HepG2 (cell line): ENCODE data around the gene ANKHD1. TPM values are rescaled to one million over a fixed set of nuclear protein-coding genes. Genes with fewer than 3 reads are reported as not detected.
"Not testable (repeated sequence)": the region's sequence is repeated elsewhere in the genome, so short reads cannot be mapped to it uniquely, and the experiment has no call there.

Experiments used
- ATAC-seq: fragments of 200-7000 bp; cut with Tn5 transposase; 3 replicates; pipeline ENCODE4 v1.9.1; 2020; ENCODE audit warnings: mild to moderate bottlenecking, moderate library complexity
- BruUV-seq: library from RNA; stranded (reverse); fragments of 400-500 nt; replicated peaks from 2 replicates; lab custom pipeline; 2021; lab: Mats Ljungman, UMichigan
- CTCF ChIA-PET: fragments of 300-600 bp; formaldehyde crosslinking; extraction: SDS; loops from one replicate; lab custom pipeline; 2021; ENCODE audit warnings: low total read pairs, inconsistent platforms, low intra/inter-chr PET ratio; lab: Yijun Ruan, JAX
- POLR2A ChIA-PET: fragments of 350-600 bp; sonication (Branson Sonifier 250); formaldehyde crosslinking; loops from one replicate; lab custom pipeline; 2020; ENCODE audit warnings: antibody characterized with exemption, inconsistent platforms; lab: Yijun Ruan, JAX
- DNase-seq: peaks from one replicate; pipeline ENCODE4 v3.0.0-alpha.2; 2015; ENCODE audit warnings: low spot score
- FAIRE-seq: peaks from 3 replicates; lab custom pipeline; 2011; peaks lifted over from hg19 to GRCh38; lab: Jason Lieb, UNC
- H2AFZ ChIP-seq: one replicate; pipeline ENCODE4 v1.6.1; 2011; ENCODE audit warnings: low read length, inconsistent platforms
- H3K27ac ChIP-seq: fragments of 300-600 bp; 3 replicates; pipeline ENCODE4 v1.8.0; 2011; ENCODE audit warnings: mixed run types, mild to moderate bottlenecking, mixed read lengths, low read length, inconsistent platforms; ENCODE audit not compliant: insufficient read depth; ENCODE audit errors: extremely low read length
- H3K27me3 ChIP-seq, 2 experiments: fragments of 200-600 bp in 1 of 2; 2 replicates in 1 of 2; 3 replicates in 1 of 2; pipeline versions ENCODE4 v1.6.0 to v1.8.0; 2011; ENCODE audit warnings: low read length in 2 of 2, mild to moderate bottlenecking in 2 of 2, moderate library complexity in 2 of 2, inconsistent platforms in 1 of 2; ENCODE audit not compliant: insufficient read depth in 2 of 2, control insufficient read depth in 1 of 2
- H3K36me3 ChIP-seq, 2 experiments: fragments of 200-600 bp in 1 of 2; replicated peaks in 1 of 2; 2 replicates in 1 of 2; 3 replicates in 1 of 2; pipeline versions ENCODE4 v1.5.1 to v1.8.0; 2011; ENCODE audit warnings: low read length in 2 of 2, inconsistent platforms in 1 of 2; ENCODE audit not compliant: insufficient read depth in 2 of 2, control insufficient read depth in 1 of 2
- H3K4me1 ChIP-seq: 2 replicates; pipeline ENCODE4 v1.5.1; 2012; ENCODE audit warnings: low read length, inconsistent platforms; ENCODE audit not compliant: insufficient read depth
- H3K4me2 ChIP-seq: 2 replicates; pipeline ENCODE4 v1.6.0; 2011; ENCODE audit warnings: low read depth, low read length, inconsistent platforms
- H3K4me3 ChIP-seq, 3 experiments: fragments of 200-600 bp in 1 of 3; sonication (generic), shearing (Covaris generic) in 1 of 3; replicated peaks in 1 of 3; 2 replicates each; pipeline ENCODE4 v1.5.1; 2011 to 2016; ENCODE audit warnings: low read length in 3 of 3, inconsistent platforms in 2 of 3, low read depth in 2 of 3, mild to moderate bottlenecking in 2 of 3, control low read depth in 1 of 3, mixed read lengths in 1 of 3; ENCODE audit not compliant: insufficient read depth in 1 of 3
- H3K79me2 ChIP-seq: one replicate; pipeline ENCODE4 v1.6.1; 2011; ENCODE audit warnings: low read length, inconsistent platforms; ENCODE audit not compliant: insufficient read depth
- H3K9ac ChIP-seq: 2 replicates; pipeline ENCODE4 v1.6.0; 2011; ENCODE audit warnings: mild to moderate bottlenecking, low read depth, low read length, inconsistent platforms; ENCODE audit not compliant: insufficient read depth
- H3K9me3 ChIP-seq: 2 replicates; pipeline ENCODE4 v1.5.1; 2012; ENCODE audit warnings: mild to moderate bottlenecking, low read length
- H4K20me1 ChIP-seq: 2 replicates; pipeline ENCODE4 v1.6.0; 2011; ENCODE audit warnings: inconsistent platforms, mild to moderate bottlenecking, low read length, moderate library complexity; ENCODE audit not compliant: insufficient read depth
- CREM ChIP-seq, 2 experiments: sonication (generic) in 1 of 2; formaldehyde crosslinking in 1 of 2; IDR thresholded peaks; 2 replicates each; pipeline versions ENCODE4 v1.4.0 to v1.6.1; 2016 to 2020; ENCODE audit warnings: antibody characterized with exemption in 1 of 2, mild to moderate bottlenecking in 1 of 2, missing genetic modification reagents in 1 of 2
- FOXP1 ChIP-seq, 2 experiments: fragments of 450-650 bp in 1 of 2; IDR thresholded peaks; 2 replicates each; pipeline ENCODE4 v1.6.1; 2017 to 2018; ENCODE audit warnings: antibody characterized with exemption in 1 of 2
- HOXA5 ChIP-seq: sonication (generic); formaldehyde crosslinking; IDR thresholded peaks from 2 replicates; pipeline ENCODE4 v1.4.0; 2020; ENCODE audit warnings: missing genetic modification reagents
- MAFF ChIP-seq: IDR thresholded peaks from 2 replicates; pipeline ENCODE4 v1.6.1; 2011; ENCODE audit warnings: low read depth, low read length, improper control_type of control experiment
- MAFK ChIP-seq, 2 experiments: IDR thresholded peaks in 1 of 2; conservative IDR thresholded peaks in 1 of 2; 2 replicates each; pipeline ENCODE4 v1.6.1; 2011; ENCODE audit warnings: improper control_type of control experiment in 2 of 2, low read length in 2 of 2
- MIER2 ChIP-seq: IDR thresholded peaks from 2 replicates; pipeline ENCODE4 v1.6.1; 2016; ENCODE audit warnings: missing biosample characterization, missing genetic modification reagents
- MTF2 ChIP-seq: sonication (generic); formaldehyde crosslinking; IDR thresholded peaks from 2 replicates; pipeline ENCODE4 v1.5.0; 2020; ENCODE audit warnings: missing genetic modification reagents, borderline replicate concordance
- NFIB ChIP-seq: sonication (generic); formaldehyde crosslinking; IDR thresholded peaks from 2 replicates; pipeline ENCODE4 v1.9.0; 2021; ENCODE audit warnings: missing genetic modification reagents, mild to moderate bottlenecking, borderline replicate concordance
- PAX8 ChIP-seq: sonication (generic); formaldehyde crosslinking; IDR thresholded peaks from 2 replicates; pipeline ENCODE4 v1.8.0; 2022; ENCODE audit warnings: mild to moderate bottlenecking, missing genetic modification reagents, borderline replicate concordance
- PHB2 ChIP-seq: fragments of 450-650 bp; IDR thresholded peaks from 2 replicates; pipeline ENCODE4 v1.6.1; 2018; ENCODE audit not compliant: partially characterized antibody
- RARA ChIP-seq: IDR thresholded peaks from 2 replicates; pipeline ENCODE4 v1.6.1; 2016; ENCODE audit warnings: missing genetic modification reagents, missing compliant biosample characterization
- SALL2 ChIP-seq: sonication (generic); formaldehyde crosslinking; IDR thresholded peaks from 2 replicates; pipeline ENCODE4 v1.8.1; 2023; ENCODE audit warnings: mild to moderate bottlenecking, missing genetic modification reagents, inconsistent platforms
- TP53 ChIP-seq: sonication (generic); formaldehyde crosslinking; conservative IDR thresholded peaks from 2 replicates; pipeline ENCODE4 v1.4.0; 2020; ENCODE audit warnings: missing genetic modification reagents
- ZNF577 ChIP-seq: sonication (generic); formaldehyde crosslinking; IDR thresholded peaks from 2 replicates; pipeline ENCODE4 v1.4.0; 2020; ENCODE audit warnings: mild to moderate bottlenecking, low read depth, missing genetic modification reagents, borderline replicate concordance
- ZSCAN9 ChIP-seq: IDR thresholded peaks from 2 replicates; pipeline ENCODE4 v1.6.1; 2016; ENCODE audit warnings: borderline replicate concordance
- WGBS: methylation state at CpG from one replicate; pipeline ENCODE4 v1.1.6; 2017; ENCODE audit warnings: low lambda C conversion rate; 5-methylcytosine and 5-hydroxymethylcytosine counted together
- in situ Hi-C: cut with HindIII; loops from 2 replicates; pipeline ENCODE4 v1.10.0; 2017; ENCODE audit warnings: low pct_unique_long_range_greater_than_20kb; ENCODE audit not compliant: extremely low pct_ligation_motif_present
- intact Hi-C: fragments of 100-400 bp; cut with micrococcal nuclease; formaldehyde crosslinking; loops from one replicate; pipeline ENCODE4 v1.10.0; 2022; ENCODE audit not compliant: unreplicated experiment
- polyA plus RNA-seq, 8 experiments: library from polyadenylated mRNA; depleted of rRNA in 3 of 8; stranded (reverse) in 7 of 8; unstranded in 1 of 8; fragments of >200 nt; fragmentation: Illumina TruSeq in 4 of 8; extraction: Trizol in 4 of 8; gene quantifications; 2 replicates each; pipeline versions ENCODE4 v1.2.1 to v1.2.3, GENCODE V29; 2011 to 2016; ENCODE audit warnings: low read depth in 4 of 8, missing spikeins in 1 of 8, mixed read lengths in 1 of 8; ENCODE audit not compliant: insufficient read depth in 1 of 8
- total RNA-seq, 5 experiments: library from RNA; depleted of rRNA; stranded (reverse); fragments of >200 nt; fragmentation: Illumina TruSeq; extraction: Trizol; gene quantifications; 2 replicates each; pipeline ENCODE4 v1.2.3, GENCODE V29; 2016; ENCODE audit warnings: low read depth in 1 of 5

The ANKHD1 gene
- total and polyA plus RNA-seq, 2 of the 13 experiments (the other 11 are each of a cell fraction or from before 2014, with no cell fraction given) = 69.9 to 82.0 TPM

DNA sequence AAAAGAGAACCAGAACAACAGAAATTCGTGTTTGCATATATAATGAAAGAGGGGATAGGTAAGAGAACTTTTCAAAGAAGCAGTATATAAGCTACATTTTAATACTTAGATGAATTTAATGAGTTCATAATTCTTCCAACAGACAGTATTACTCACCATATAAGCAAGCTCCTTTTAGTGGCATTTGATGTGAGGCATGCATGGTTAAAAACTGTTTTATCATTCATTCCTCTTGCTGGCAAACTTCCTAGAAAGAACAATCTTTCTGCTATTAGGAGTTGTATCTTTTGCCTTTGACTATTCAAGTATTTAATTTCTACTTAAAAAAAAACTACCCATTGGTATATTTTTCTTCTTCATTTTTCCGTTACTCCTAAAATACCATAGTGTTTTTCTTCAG is 80.1 kb downstream of the ANKHD1 start:
- no peak overlapping the region for H3K9ac ChIP-seq
- no peak for ATAC-seq
- 90% methylated on average over 2 of the region's 2 CpGs for WGBS
- TF ChIP-seq RARA = no peak
- TF ChIP-seq SALL2 = no peak
- TF ChIP-seq FOXP1 (IDR thresholded peaks at IDR 0.05) = no peak
- no peak for TF ChIP-seq FOXP1 (CRISPR knock-in tag; IDR thresholded peaks at IDR 0.05)
- no peak for TF ChIP-seq MIER2 (CRISPR knock-in tag)
- TF ChIP-seq PAX8 = no peak
- no peak for TF ChIP-seq PHB2
- TF ChIP-seq CREM (IDR thresholded peaks at IDR 0.05) = no peak
- no peak for TF ChIP-seq CREM (CRISPR knock-in tag; IDR thresholded peaks at IDR 0.05)
- TF ChIP-seq TP53 (CRISPR knock-in tag) = no peak
- TF ChIP-seq, all 625 proteins: peak for 0
- Histone ChIP-seq H4K20me1 (no peaks in the 10 kb centered on the region), H3K9me3 (no peaks in the 10 kb centered on the region), H3K4me1 (no peaks in the 10 kb centered on the region), H3K4me2 (no peak overlapping the region), H2AFZ (no peak overlapping the region), H3K79me2 (no peaks in the 10 kb centered on the region), H3K36me3 (peaks cover 7 to 38% of the 10 kb centered on the region in 2 experiments; a peak in 4 of 5 replicates), H3K27ac (no peak overlapping the region), H3K27me3 (no peaks in the 10 kb centered on the region), H3K4me3 (no peak overlapping the region)
- DNase-seq (no peak), FAIRE-seq (no peak)
- no TSS peak for BruUV-seq
- in situ Hi-C loops (no loop called here), intact Hi-C loops (no loop called here)
- POLR2A ChIA-PET = no interaction called here
- CTCF ChIA-PET = no interaction called here

- ChIA-PET POLR2A (no interaction called here), CTCF (no interaction called here)
- no TSS peak for BruUV-seq
- no peak overlapping the region for H2AFZ ChIP-seq
- no peak overlapping the region for H3K4me2 ChIP-seq
- TF ChIP-seq HOXA5 (CRISPR knock-in tag) (no peak), MAFK (conservative IDR thresholded peaks at IDR 0.05 in 1 of 2, IDR thresholded peaks at IDR 0.05 in 1 of 2; ENCODE audit: low read length in 2 of 2) (peak; percentile 72 to 88), NFIB (no peak), ZSCAN9 (CRISPR knock-in tag) (no peak), MTF2 (CRISPR knock-in tag) (no peak), ZNF577 (CRISPR knock-in tag) (no peak), MAFF (peak; percentile 83)
- ATAC-seq (no peak), FAIRE-seq (no peak), DNase-seq (no peak)
- no peak overlapping the region for H3K4me3 ChIP-seq
- H3K36me3 ChIP-seq = peaks cover 7 to 49% of the 10 kb centered on the region in 2 experiments; a peak in 4 of 5 replicates
- in situ Hi-C loops = no loop called here
- no peaks in the 10 kb centered on the region for H4K20me1 ChIP-seq
- no peaks in the 10 kb centered on the region for H3K9me3 ChIP-seq
- no peak overlapping the region for H3K27ac ChIP-seq
- H3K79me2 ChIP-seq = no peaks in the 10 kb centered on the region
- no peak overlapping the region for H3K9ac ChIP-seq
- H3K4me1 ChIP-seq = no peaks in the 10 kb centered on the region
- intact Hi-C loops = no loop called here
- WGBS = 95% methylated on average over 1 of the region's 1 CpG
- H3K27me3 ChIP-seq = no peaks in the 10 kb centered on the region
Measured at GRCh38 chr5:140483055-140483454, 81.4 kb downstream of the ANKHD1 start.

DNA sequence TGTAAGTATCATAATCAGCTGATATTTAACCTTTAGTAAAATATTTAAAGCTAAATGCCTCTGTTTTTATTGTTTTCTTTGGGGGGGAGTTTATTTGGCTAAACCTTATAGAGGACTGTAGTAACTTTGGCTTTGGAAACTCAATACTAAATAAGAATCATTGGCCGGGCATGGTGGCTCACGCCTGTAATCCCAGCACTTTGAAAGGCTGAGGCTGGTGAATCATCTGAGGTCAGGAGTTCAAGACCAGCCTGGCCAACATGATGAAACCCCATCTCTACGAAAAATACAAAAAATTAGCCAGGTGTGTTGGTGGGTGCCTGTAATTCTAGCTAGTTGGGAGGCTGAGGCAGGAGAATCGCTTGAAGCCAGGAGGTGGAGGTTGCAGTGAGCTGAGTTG is 86.5 kb downstream of the ANKHD1 start:
- H3K36me3 ChIP-seq = peaks cover 11 to 59% of the 10 kb centered on the region in 2 experiments; a peak in 4 of 5 replicates
- H4K20me1 ChIP-seq, H3K4me3 ChIP-seq, H3K27ac ChIP-seq, H3K4me2 ChIP-seq, H3K79me2 ChIP-seq, H3K9me3 ChIP-seq, H2AFZ ChIP-seq, H3K9ac ChIP-seq, BruUV-seq, CTCF ChIA-PET, FAIRE-seq, DNase-seq, POLR2A ChIA-PET, intact Hi-C loops, in situ Hi-C loops, ATAC-seq, H3K4me1 ChIP-seq, H3K27me3 ChIP-seq: not testable (repeated sequence)
- WGBS = 93% methylated on average over 4 of the region's 4 CpGs
